ENCODE data around the gene BPIFA1. TPM values are rescaled to one million over a fixed set of nuclear protein-coding genes. Genes with fewer than 3 reads are reported as not detected.

Gene BPIFA1
- polyA plus RNA-seq, 1 of the 3 experiments (the other 2 are of a cell fraction), result not detected

- Histone ChIP-seq H3K4me2 (no peak overlapping the region), H3K36me3 (replicated peaks in 1 of 2; ENCODE audit: control insufficient read depth in 1 of 2, insufficient read depth in 2 of 2, low read length in 1 of 2) (no peaks in the 10 kb centered on the region), H3K4me3 (ENCODE audit: low read depth in 2 of 2, low read length in 1 of 2) (no peak overlapping the region), H3K27ac (ENCODE audit: low read depth in 2 of 2, low read length in 1 of 2) (no peak overlapping the region), H3F3A (replicated peaks; ENCODE audit: insufficient read depth) (peaks cover 4% of the 10 kb centered on the region), H3K9me3 (no peaks in the 10 kb centered on the region), H3K9me2 (0 out of 2 replicates have a peak, but pooled peaks cover 6% of the 10 kb centered on the region), H4K20me1 (ENCODE audit: insufficient read depth) (no peaks in the 10 kb centered on the region), H3K9ac (no peak overlapping the region), H2AFZ (ENCODE audit: low read depth) (no peak overlapping the region), H3K79me2 (ENCODE audit: insufficient read depth) (no peaks in the 10 kb centered on the region), H3K27me3 (ENCODE audit: insufficient read depth) (peaks cover 4% of the 10 kb centered on the region; the same call in 1 of the 2 replicates), H3K4me1 (ENCODE audit: control insufficient read depth in 1 of 2, insufficient read depth in 2 of 2, low read depth in 1 of 2, low read length in 1 of 2) (no peaks in the 10 kb centered on the region)
- WGBS (ENCODE audit: low lambda C conversion rate), result 20% methylated on average over 5 of the region's 5 CpGs
- ChIA-PET POLR2A (no interaction called here), CTCF (interaction anchor here (1.0 to 2.3 kb wide), 3 partner anchors 30 to 40 kb away, joined by 4 to 9 read pairs (median 8); no protein-coding TSS in a partner anchor)
- TF ChIP-seq EP300 (IDR thresholded peaks at IDR 0.05; ENCODE audit: borderline replicate concordance in 1 of 2, low read depth in 1 of 2, low read length in 1 of 2) (no peak), POLR2AphosphoS5 (IDR thresholded peaks at IDR 0.05; ENCODE audit: low read depth, low read length) (no peak), SMC3 (IDR thresholded peaks at IDR 0.05; ENCODE audit: low read depth, low read length) (no peak), TCF12 (IDR thresholded peaks at IDR 0.05) (no peak), JUND (IDR thresholded peaks at IDR 0.05) (no peak), RFX5 (IDR thresholded peaks at IDR 0.05; ENCODE audit: low read length) (no peak), YY1 (IDR thresholded peaks at IDR 0.05; ENCODE audit: low read depth) (no peak)
- no peak for DNase-seq
Measured at GRCh38 chr20:33259371-33259770, 23.6 kb downstream of the BPIFA1 start.

GRCh38 chr20:33261465-33261864, 25.7 kb downstream of the BPIFA1 start:
- no peaks in the 10 kb centered on the region for H3K9me2 ChIP-seq
- no peak overlapping the region for H3K9ac ChIP-seq
- no peak for DNase-seq
- H4K20me1 ChIP-seq (ENCODE audit: insufficient read depth), result no peaks in the 10 kb centered on the region
- H3F3A ChIP-seq (replicated peaks; ENCODE audit: insufficient read depth), result peaks cover 4% of the 10 kb centered on the region
- H3K36me3 ChIP-seq (replicated peaks in 1 of 2; ENCODE audit: control insufficient read depth in 1 of 2, insufficient read depth in 2 of 2, low read length in 1 of 2), result no peaks in the 10 kb centered on the region
- H2AFZ ChIP-seq (ENCODE audit: low read depth), result no peak overlapping the region
- H3K27ac ChIP-seq (ENCODE audit: low read depth in 2 of 2, low read length in 1 of 2), result no peak overlapping the region
- H3K4me2 ChIP-seq, result no peak overlapping the region
- POLR2A ChIA-PET, result no interaction called here
- 27% methylated on average over 4 of the region's 4 CpGs for WGBS (ENCODE audit: low lambda C conversion rate)
- TF ChIP-seq MAX (IDR thresholded peaks at IDR 0.05; ENCODE audit: low read depth), result no peak
- TF ChIP-seq CTCF (IDR thresholded peaks at IDR 0.05), result no peak
- no peak for TF ChIP-seq USF2 (IDR thresholded peaks at IDR 0.05; ENCODE audit: borderline replicate concordance, low read depth, low read length)
- no peak for TF ChIP-seq IRF3 (IDR thresholded peaks at IDR 0.05; ENCODE audit: low read depth, low read length)
- TF ChIP-seq NFIC (IDR thresholded peaks at IDR 0.05; ENCODE audit: borderline replicate concordance), result no peak
- TF ChIP-seq GATA2 (CRISPR knock-in tag; IDR thresholded peaks at IDR 0.05), result no peak
- no peak for TF ChIP-seq TEAD4 (IDR thresholded peaks at IDR 0.05; ENCODE audit: borderline replicate concordance, insufficient read depth)
- no peak overlapping the region for H3K4me3 ChIP-seq (ENCODE audit: low read depth in 2 of 2, low read length in 1 of 2)
- peaks cover 4% of the 10 kb centered on the region; the same call in 1 of the 2 replicates for H3K27me3 ChIP-seq (ENCODE audit: insufficient read depth)
- H3K79me2 ChIP-seq (ENCODE audit: insufficient read depth), result no peaks in the 10 kb centered on the region
- H3K4me1 ChIP-seq (ENCODE audit: control insufficient read depth in 1 of 2, insufficient read depth in 2 of 2, low read depth in 1 of 2, low read length in 1 of 2), result no peaks in the 10 kb centered on the region
- CTCF ChIA-PET, result interaction anchor here (2.2 to 3.2 kb wide), 3 partner anchors 22 to 41 kb away, joined by 8 to 34 read pairs (median 18); no protein-coding TSS in a partner anchor
- H3K9me3 ChIP-seq, result no peaks in the 10 kb centered on the region
